ENCODE measurements around the gene NECTIN3.

Gene NECTIN3

GRCh38 chr3:111210866-111211564 is 139.4 kb downstream of the NECTIN3 start:
- no peak for DNase-seq

- no peak for DNase-seq
Measured at GRCh38 chr3:111212511-111212910, 140.9 kb downstream of the NECTIN3 start.

GRCh38 chr3:111215481-111215880 is 143.9 kb downstream of the NECTIN3 start:
- DNase-seq, result no peak

- DNase-seq, result no peak
Measured at GRCh38 chr3:111218615-111219014, 147.0 kb downstream of the NECTIN3 start.

- no peak for DNase-seq
Measured at GRCh38 chr3:111227216-111227615, 155.6 kb downstream of the NECTIN3 start.

- DNase-seq, result no peak
Measured at GRCh38 chr3:111229301-111229700, 157.7 kb downstream of the NECTIN3 start.

- no peak for DNase-seq
Measured at GRCh38 chr3:111236836-111237713, 165.5 kb downstream of the NECTIN3 start.

- no peak for DNase-seq
Measured at GRCh38 chr3:111237946-111238345, 166.3 kb downstream of the NECTIN3 start.

GRCh38 chr3:111238885-111239284 is 167.3 kb downstream of the NECTIN3 start:
- no peak for DNase-seq

- no peak for DNase-seq
Measured at GRCh38 chr3:111241960-111242359, 170.3 kb downstream of the NECTIN3 start.

Measured in left hindlimb (tissue), 1 donor.